ENCODE measurements around the gene PTPRD. TPM values are rescaled to one million over a fixed set of nuclear protein-coding genes. Genes with fewer than 3 reads are reported as not detected.

Gene PTPRD
- total RNA-seq, 1 experiment from 2014 or later: 0.02 TPM

GRCh38 chr9:8832955-8833354 is 1779.8 kb downstream of the PTPRD start (continued):
- TF ChIP-seq ZBTB33 (IDR thresholded peaks at IDR 0.05; ENCODE audit: extremely low read depth, insufficient replicate concordance, low read length): no peak
- no peak for TF ChIP-seq EZH2 (IDR thresholded peaks at IDR 0.05)

GRCh38 chr9:8832386-8832785 is 1780.4 kb downstream of the PTPRD start:
- intact Hi-C loops (cut with micrococcal nuclease): no loop called here
- Histone ChIP-seq H3K27me3 (ENCODE audit: insufficient read depth, low read length) (no peaks in the 10 kb centered on the region), H3K27ac (ENCODE audit: low read depth, low read length) (no peak overlapping the region), H3K9me3 (ENCODE audit: control insufficient read depth in 1 of 2, insufficient read depth in 1 of 2, low read depth in 1 of 2, low read length in 2 of 2) (peaks cover 6 to 10% of the 10 kb centered on the region in 2 experiments; a peak in 2 of 4 replicates), H3K4me2 (ENCODE audit: low read length) (no peak overlapping the region), H3K79me2 (ENCODE audit: insufficient read depth, low read length) (no peaks in the 10 kb centered on the region), H3K9me2 (ENCODE audit: insufficient read depth) (no peaks in the 10 kb centered on the region), H3K4me1 (ENCODE audit: control insufficient read depth in 1 of 2, insufficient read depth in 2 of 2, low read length in 2 of 2) (no peaks in the 10 kb centered on the region), H3K36me3 (ENCODE audit: control insufficient read depth in 1 of 2, insufficient read depth in 2 of 2, low read length in 2 of 2) (no peaks in the 10 kb centered on the region), H3K9ac (ENCODE audit: low read length) (no peak overlapping the region), H4K20me1 (ENCODE audit: insufficient read depth) (no peaks in the 10 kb centered on the region), H3K4me3 (replicated peaks in 1 of 2; ENCODE audit: low read depth in 1 of 2, low read length in 2 of 2) (no peak overlapping the region), H2AFZ (ENCODE audit: low read depth, low read length, poor library complexity, severe bottlenecking) (no peak overlapping the region)
- CTCF ChIA-PET: no interaction called here
- RAD21 ChIA-PET (ENCODE audit: low non-redundant PET in 1 of 2, low total read pairs in 2 of 2, uncharacterized antibody in 2 of 2, unreplicated experiment in 2 of 2): no interaction called here
- POLR2A ChIA-PET: no interaction called here
- no peak for ATAC-seq
- no peak for TF ChIP-seq CTCF (IDR thresholded peaks at IDR 0.05 in 2 of 3, conservative IDR thresholded peaks at IDR 0.05 in 1 of 3; ENCODE audit: borderline replicate concordance in 1 of 3, insufficient read depth in 1 of 3, low read depth in 2 of 3, low read length in 2 of 3)
- no peak for TF ChIP-seq FOSL1 (IDR thresholded peaks at IDR 0.05; ENCODE audit: low read depth)
- TF ChIP-seq ZBTB33 (IDR thresholded peaks at IDR 0.05; ENCODE audit: extremely low read depth, insufficient replicate concordance, low read length): no peak
- TF ChIP-seq CBX3 (IDR thresholded peaks at IDR 0.05; ENCODE audit: low read depth): no peak
- no peak for TF ChIP-seq SIN3A (IDR thresholded peaks at IDR 0.05; ENCODE audit: low read depth)
- TF ChIP-seq TCF7L2 (IDR thresholded peaks at IDR 0.05; ENCODE audit: borderline replicate concordance, extremely low read depth, insufficient read depth, insufficient read length): no peak
- BruUV-seq (replicated peaks): no TSS peak
- no peak for DNase-seq (ENCODE audit: low read depth, low spot score)
